ENCODE data around the gene NAV3. TPM values are rescaled to one million over a fixed set of nuclear protein-coding genes. Genes with fewer than 3 reads are reported as not detected.
A peak's percentile ranks its signal among the peaks of the same experiment; 100 is the strongest.

NAV3 gene
- total RNA-seq, 1 donor from 2014 or later = 11.4 TPM

DNA sequence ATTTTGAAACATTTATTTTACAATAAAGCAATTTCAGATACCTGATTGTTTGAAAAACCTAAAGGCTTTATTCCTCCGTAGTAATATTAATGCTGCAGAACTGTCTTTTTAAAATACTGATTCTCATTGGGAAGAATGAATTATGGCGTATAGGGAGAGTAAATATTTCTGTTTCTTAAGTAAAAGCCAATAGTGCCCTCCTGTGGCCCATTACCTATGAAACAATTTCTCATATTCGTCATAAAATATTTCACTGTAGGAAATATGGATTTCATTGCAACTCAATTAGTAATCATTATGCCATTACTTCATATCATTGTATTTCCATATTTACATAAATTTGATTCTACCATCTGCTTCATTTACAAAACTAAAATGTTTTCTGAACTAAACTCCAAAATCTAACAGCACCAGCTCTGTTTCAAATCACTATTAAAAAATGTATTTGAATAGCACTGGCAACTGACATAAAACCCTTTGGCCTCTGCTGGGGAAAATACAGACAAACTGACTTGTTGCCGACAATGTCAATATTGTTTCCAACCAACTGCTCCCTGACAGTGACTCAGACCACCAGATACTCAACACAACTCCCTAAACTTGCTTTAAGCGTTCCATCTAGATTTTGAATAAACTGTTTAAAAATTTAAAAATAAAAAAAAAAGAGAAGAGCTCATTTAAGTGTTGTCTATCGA, 290.3 kb downstream of the NAV3 start:
- Mint-ChIP-seq H3K27ac (no peak overlapping the region), H3K36me3 (no peaks in the 10 kb centered on the region), H3K27me3 (ENCODE audit: insufficient read depth, low read depth) (no peaks in the 10 kb centered on the region), H3K9me3 (no peaks in the 10 kb centered on the region), H3K4me3 (no peak overlapping the region), H3K4me1 (no peaks in the 10 kb centered on the region)
- Histone ChIP-seq H3K4me2 (no peak overlapping the region), H3K27ac (no peak overlapping the region), H3K9ac (no peak overlapping the region), H3K79me2 (ENCODE audit: low read depth) (no peaks in the 10 kb centered on the region), H3K9me3 (ENCODE audit: low read depth) (no peaks in the 10 kb centered on the region), H3K4me3 (no peak overlapping the region), H3K27me3 (no peaks in the 10 kb centered on the region), H3F3A (ENCODE audit: low read depth) (no peaks in the 10 kb centered on the region), H3K4me1 (no peaks in the 10 kb centered on the region), H3K36me3 (no peaks in the 10 kb centered on the region), H4K20me1 (ENCODE audit: low read depth) (no peaks in the 10 kb centered on the region), H2AFZ (replicated peaks) (no peak overlapping the region)
- no peak for TF ChIP-seq EZH2 (IDR thresholded peaks at IDR 0.05)
- TF ChIP-seq, protein P1, sequence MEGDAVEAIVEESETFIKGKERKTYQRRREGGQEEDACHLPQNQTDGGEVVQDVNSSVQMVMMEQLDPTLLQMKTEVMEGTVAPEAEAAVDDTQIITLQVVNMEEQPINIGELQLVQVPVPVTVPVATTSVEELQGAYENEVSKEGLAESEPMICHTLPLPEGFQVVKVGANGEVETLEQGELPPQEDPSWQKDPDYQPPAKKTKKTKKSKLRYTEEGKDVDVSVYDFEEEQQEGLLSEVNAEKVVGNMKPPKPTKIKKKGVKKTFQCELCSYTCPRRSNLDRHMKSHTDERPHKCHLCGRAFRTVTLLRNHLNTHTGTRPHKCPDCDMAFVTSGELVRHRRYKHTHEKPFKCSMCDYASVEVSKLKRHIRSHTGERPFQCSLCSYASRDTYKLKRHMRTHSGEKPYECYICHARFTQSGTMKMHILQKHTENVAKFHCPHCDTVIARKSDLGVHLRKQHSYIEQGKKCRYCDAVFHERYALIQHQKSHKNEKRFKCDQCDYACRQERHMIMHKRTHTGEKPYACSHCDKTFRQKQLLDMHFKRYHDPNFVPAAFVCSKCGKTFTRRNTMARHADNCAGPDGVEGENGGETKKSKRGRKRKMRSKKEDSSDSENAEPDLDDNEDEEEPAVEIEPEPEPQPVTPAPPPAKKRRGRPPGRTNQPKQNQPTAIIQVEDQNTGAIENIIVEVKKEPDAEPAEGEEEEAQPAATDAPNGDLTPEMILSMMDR (IDR thresholded peaks at IDR 0.05) = peak; percentile 39
- TF ChIP-seq EZH2phosphoT487 (IDR thresholded peaks at IDR 0.05) = no peak
- no peak for DNase-seq (ENCODE audit: low spot score)

DNA sequence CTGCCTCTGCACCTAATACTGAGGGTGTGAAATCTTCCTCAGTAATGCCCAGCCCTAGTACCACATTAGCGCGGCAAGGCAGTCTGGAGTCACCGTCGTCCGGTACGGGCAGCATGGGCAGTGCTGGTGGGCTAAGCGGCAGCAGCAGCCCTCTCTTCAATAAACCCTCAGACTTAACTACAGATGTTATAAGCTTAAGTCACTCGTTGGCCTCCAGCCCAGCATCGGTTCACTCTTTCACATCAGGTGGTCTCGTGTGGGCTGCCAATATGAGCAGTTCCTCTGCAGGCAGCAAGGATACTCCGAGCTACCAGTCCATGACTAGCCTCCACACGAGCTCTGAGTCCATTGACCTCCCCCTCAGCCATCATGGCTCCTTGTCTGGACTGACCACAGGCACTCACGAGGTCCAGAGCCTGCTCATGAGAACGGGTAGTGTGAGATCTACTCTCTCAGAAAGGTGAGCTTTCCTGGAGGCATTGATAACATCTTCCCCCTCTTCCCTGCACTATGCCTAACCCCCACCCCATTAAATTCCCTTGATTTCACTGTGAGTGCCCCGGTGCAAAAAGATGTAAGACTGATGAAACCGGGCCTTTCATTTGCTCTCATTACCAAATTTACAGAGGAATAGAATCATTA, 291.4 kb downstream of the NAV3 start:
- no peak overlapping the region for H3K4me3 ChIP-seq
- Mint-ChIP-seq H3K27ac (no peak overlapping the region), H3K9me3 (no peaks in the 10 kb centered on the region), H3K4me1 (no peaks in the 10 kb centered on the region), H3K4me3 (no peak overlapping the region), H3K36me3 (no peaks in the 10 kb centered on the region), H3K27me3 (ENCODE audit: insufficient read depth, low read depth) (no peaks in the 10 kb centered on the region)
- H3F3A ChIP-seq (ENCODE audit: low read depth) = no peaks in the 10 kb centered on the region
- H3K79me2 ChIP-seq (ENCODE audit: low read depth) = no peaks in the 10 kb centered on the region
- H3K27ac ChIP-seq = no peak overlapping the region
- H4K20me1 ChIP-seq (ENCODE audit: low read depth) = no peaks in the 10 kb centered on the region
- H3K36me3 ChIP-seq = no peaks in the 10 kb centered on the region
- H3K9ac ChIP-seq = no peak overlapping the region
- H3K27me3 ChIP-seq = no peaks in the 10 kb centered on the region
- H2AFZ ChIP-seq (replicated peaks) = no peak overlapping the region
- TF ChIP-seq, protein P1 (IDR thresholded peaks at IDR 0.05) = no peak
- TF ChIP-seq EZH2phosphoT487 (IDR thresholded peaks at IDR 0.05) = no peak
- no peak for TF ChIP-seq EZH2 (IDR thresholded peaks at IDR 0.05)
- no peaks in the 10 kb centered on the region for H3K4me1 ChIP-seq
- H3K9me3 ChIP-seq (ENCODE audit: low read depth) = no peaks in the 10 kb centered on the region
- no peak for DNase-seq (ENCODE audit: low spot score)
- no peak overlapping the region for H3K4me2 ChIP-seq

DNA sequence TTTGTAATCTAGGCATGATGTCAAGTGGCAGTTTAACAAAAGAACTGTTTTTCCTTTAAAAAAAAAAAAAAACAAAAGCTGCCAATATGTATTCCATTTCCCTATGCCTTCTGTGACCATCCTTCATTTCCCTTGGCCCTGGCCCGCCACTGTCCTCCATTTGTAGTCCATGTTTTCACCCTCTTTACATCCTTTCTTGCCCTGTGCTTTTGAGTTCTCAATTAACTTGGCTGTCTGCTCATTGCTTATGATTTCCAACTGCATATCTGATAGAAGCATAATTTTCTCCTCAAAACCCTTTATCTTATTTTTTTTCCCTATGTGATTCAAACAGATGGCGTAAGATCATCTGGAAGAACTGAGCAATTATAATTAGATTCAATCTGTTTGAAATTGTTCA, 297.5 kb downstream of the NAV3 start:
- TF ChIP-seq EZH2phosphoT487 (IDR thresholded peaks at IDR 0.05) = no peak
- TF ChIP-seq EZH2 (IDR thresholded peaks at IDR 0.05) = no peak
- TF ChIP-seq, protein P1 (IDR thresholded peaks at IDR 0.05) = no peak
- Histone ChIP-seq H3K9ac (no peak overlapping the region), H3K4me2 (no peak overlapping the region), H3K4me1 (no peaks in the 10 kb centered on the region), H3K4me3 (no peak overlapping the region), H2AFZ (replicated peaks) (no peak overlapping the region), H3K36me3 (no peaks in the 10 kb centered on the region), H4K20me1 (ENCODE audit: low read depth) (no peaks in the 10 kb centered on the region), H3K27me3 (no peaks in the 10 kb centered on the region), H3K9me3 (ENCODE audit: low read depth) (no peaks in the 10 kb centered on the region), H3K79me2 (ENCODE audit: low read depth) (no peaks in the 10 kb centered on the region), H3K27ac (no peak overlapping the region), H3F3A (ENCODE audit: low read depth) (no peaks in the 10 kb centered on the region)
- DNase-seq (ENCODE audit: low spot score) = no peak
- Mint-ChIP-seq H3K4me3 (no peak overlapping the region), H3K4me1 (no peaks in the 10 kb centered on the region), H3K27ac (no peak overlapping the region), H3K27me3 (ENCODE audit: insufficient read depth, low read depth) (no peaks in the 10 kb centered on the region), H3K36me3 (peaks cover 3% of the 10 kb centered on the region), H3K9me3 (no peaks in the 10 kb centered on the region)

All from neural progenitor cell (in vitro differentiated cells).